Right renal cortex interstitium (tissue), 3 donors: ENCODE data around the gene CEACAM1. TPM values are rescaled to one million over a fixed set of nuclear protein-coding genes. Genes with fewer than 3 reads are reported as not detected.
"Not testable (repeated sequence)": the region's sequence is repeated elsewhere in the genome, so short reads cannot be mapped to it uniquely, and the experiment has no call there.

Experiments
- DNase-seq, 3 donors: peaks; one replicate each; pipeline ENCODE4 v3.0.0-alpha.2; 2013; ENCODE audit warnings: low read depth in 3 of 3, low spot score in 2 of 3
- polyA plus RNA-seq, 3 donors: library from polyadenylated mRNA; unstranded; fragments of 120-200 nt; gene quantifications; one replicate each; pipeline ENCODE4 v1.2.1, GENCODE V29; 2013; ENCODE audit not compliant: insufficient read length in 3 of 3

The CEACAM1 gene
- polyA plus RNA-seq, 3 donors: 8.8 to 10.0 (median 9.7) TPM

- DNase-seq: no peak
These were observed 49.4 kb downstream of the CEACAM1 start for GRCh38 chr19:42478765-42479311.

DNA sequence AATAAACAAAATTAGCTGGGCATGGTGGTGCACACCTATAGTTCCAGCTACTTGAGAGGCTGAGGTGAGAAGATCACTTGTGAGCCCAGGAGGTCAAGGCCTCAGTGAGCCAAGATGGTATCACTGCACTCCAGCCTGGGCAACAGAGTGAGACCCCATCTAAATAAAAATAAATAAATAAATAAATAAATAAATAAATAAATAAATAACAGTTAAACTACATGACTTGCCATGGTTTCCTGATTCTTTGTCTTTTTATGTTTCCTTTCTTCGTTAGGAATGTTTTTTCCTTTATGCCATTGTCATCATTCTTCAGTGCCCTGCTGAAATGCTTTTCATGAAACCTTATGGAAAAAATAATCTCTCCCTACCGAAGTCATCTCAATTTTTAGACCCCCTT lies 50.3 kb downstream of the CEACAM1 start:
- DNase-seq: no peak

- no peak for DNase-seq
These were observed 51.2 kb downstream of the CEACAM1 start for GRCh38 chr19:42477117-42477516.

DNA sequence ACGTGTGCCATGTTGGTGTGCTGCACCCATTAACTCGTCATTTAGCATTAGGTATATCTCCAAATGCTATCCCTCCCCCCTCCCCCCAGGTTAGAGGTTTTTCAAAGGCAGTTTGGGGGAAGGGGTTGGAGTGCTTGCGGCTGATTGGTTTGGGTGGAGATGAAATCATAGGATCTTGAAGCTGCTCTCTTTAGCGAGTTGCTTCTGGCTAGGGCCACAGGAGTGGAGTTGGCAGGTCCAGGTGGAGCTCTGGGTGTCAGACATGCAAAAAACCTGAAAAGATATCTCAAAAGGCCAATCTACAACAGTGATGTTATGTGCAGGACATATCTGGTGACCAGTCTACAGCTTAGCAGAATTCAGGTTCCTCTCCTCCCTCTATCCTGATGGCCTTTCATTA lies 52.9 kb downstream of the CEACAM1 start:
- DNase-seq: no peak

- no peak for DNase-seq
These were observed 53.5 kb downstream of the CEACAM1 start for GRCh38 chr19:42474743-42475142.

DNA sequence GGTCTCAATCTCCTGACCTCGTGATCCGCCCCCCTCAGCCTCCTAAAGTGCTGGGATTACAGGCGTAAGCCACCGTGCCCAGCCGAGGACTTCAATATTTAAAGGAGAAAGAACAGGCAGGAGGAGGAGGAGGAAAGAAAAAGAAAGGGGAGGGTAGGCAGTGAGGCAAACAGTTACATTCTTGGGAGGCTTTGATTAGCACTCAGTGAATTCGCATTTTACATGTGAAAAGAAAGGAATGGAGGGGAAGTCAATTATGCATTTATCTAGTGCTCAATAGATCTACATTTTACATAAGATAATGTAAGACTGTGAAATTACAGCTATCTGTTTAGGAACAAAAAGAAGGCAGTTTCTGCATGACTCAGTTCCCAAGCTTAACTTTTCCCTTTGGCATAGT lies 54.6 kb downstream of the CEACAM1 start:
- no peak for DNase-seq

DNA sequence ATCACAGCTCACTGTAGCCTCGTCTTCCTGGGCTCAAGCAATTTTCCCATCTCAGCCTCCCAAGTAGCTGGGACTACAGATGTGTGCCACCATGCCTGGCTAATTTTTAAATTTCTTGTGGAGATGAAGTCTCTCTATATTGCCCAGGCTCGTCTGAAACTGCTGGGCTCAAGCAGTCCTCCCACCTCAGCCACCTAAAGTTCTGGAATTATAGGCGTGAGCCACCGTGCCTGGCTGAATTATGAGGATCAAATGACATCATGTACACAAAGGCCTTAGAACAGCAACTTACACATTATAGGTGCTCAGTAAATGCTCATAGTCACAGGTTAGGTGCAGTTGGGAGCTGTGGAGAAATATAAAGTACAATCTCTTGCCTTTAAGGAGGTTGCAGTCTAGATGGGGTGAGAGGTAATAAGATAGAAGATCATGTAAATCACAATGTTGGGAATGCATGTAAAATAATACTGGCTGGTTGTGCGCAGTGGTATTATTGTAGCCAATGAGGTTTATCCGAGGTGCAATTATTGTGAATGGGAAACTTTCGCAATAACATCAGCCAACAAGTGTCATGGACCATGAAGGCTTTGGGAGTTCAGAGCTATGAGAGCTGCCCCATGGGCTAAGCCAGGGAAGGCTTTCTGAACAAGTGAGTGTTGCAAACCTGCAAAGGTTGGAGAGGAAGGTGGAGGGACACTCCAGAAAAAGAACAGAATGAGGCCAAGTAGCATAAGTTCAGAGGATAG lies 55.7 kb downstream of the CEACAM1 start:
- DNase-seq: no peak

DNA sequence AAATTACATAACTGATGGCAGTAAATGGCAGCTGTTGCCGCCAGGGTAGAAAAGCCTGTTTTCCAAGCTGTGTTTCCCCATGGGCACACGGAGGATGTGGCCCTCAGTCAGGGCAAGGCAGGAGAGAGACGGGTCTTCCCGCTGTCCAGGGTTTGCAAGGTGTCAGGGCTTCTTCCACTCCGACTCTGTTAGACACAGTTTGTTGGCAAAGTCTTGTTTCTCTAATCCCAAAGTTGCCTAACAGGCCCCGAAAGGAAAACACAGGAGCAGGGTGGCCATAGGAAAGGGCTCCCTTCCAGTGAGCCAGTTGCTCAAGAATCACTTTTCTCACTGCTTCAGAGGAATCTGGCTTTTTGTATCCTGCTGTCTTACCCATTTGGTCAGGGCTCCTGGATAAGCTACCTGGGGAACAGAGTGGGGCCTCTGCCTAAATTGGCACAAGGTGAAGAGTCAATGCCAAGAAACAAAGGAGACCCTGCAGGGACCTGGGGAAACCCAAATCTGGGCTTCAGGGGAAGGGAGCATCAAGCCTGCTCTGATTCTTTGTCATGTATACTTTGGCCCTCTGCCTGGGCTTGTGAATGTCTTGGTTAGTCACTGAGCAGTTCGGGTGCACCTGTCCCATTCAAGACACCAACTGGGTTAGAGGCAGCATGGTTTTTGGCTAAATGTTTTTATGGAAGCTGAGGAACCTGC lies 56.6 kb downstream of the CEACAM1 start:
- no peak for DNase-seq

DNA sequence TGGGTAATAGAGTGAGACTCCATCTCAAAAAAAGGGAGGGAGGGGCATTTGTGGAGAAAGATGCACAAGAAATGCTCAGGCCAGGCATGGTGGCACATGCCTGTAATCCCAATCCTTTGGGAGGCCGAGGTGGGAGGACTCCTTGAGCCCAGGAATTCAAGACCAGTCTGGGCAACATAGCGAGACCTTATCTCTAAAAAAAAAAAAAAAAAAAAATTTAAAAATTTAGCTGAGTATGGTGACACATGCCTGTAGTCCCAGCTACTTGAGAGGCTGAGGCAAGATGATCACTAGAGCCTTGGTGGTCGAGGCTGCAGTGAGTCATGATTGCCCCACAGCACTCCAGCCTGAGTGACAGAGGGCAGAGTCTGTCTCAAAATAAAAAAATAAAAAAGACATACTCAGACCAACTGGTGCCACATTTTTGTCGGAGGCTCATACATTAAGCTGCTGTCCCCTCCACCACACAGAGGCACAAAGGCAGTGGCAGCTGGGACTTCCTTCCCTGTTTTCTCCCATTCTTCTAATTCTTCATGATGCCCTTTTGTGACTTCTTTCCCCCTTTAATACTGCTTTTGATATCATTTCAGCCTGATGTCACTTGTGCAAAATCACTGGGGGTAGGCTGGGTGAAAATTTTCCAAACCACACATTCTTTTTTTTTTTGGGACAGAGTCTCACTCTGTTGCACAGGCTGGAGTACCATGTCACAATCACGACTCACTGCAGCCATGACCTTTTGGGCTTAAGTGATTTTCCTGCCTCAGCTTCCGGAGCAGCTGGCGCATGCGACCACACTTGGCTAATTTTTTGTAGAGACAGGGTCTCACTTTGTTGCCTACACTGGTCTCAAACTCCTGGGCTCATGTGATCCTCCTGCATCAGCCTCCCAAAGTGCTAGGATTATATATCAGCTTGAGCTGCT lies 58.7 kb downstream of the CEACAM1 start:
- DNase-seq: no peak

- DNase-seq: no peak
These were observed 59.9 kb downstream of the CEACAM1 start for GRCh38 chr19:42468273-42468796.

- no peak for DNase-seq
These were observed 61.0 kb downstream of the CEACAM1 start for GRCh38 chr19:42467183-42467760.

DNA sequence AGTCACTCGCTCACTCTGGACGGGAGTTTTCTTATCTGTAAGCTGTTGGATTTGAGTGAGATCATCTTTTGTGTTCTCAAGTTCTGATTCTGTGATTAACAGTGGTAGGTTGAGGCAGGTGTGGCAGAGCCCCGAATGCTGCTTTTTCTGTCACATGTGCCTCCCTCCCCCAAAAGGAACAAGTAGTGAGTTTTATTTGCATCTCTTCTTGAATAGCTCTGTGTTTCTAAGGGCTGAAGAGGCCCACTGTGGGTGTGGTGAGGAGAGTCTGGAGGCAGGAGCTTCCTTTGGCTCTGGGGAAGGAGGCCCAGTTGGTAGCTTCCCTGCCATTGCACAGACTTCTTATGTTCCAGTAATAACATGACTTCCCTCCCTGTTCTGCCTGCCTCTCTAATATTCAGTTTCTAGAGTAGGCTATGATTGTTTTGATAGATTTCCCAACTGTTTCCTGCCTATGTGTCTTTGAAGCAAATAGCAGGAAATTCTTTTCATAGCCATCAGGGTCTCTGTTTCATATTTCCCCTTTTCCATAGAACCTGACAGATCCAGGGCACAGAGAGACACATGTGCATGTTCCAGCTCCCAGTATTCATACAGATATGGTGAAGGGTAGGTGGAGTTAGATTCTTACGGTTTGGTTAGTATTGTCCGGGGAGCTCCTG lies 61.6 kb downstream of the CEACAM1 start:
- DNase-seq: no peak

DNA sequence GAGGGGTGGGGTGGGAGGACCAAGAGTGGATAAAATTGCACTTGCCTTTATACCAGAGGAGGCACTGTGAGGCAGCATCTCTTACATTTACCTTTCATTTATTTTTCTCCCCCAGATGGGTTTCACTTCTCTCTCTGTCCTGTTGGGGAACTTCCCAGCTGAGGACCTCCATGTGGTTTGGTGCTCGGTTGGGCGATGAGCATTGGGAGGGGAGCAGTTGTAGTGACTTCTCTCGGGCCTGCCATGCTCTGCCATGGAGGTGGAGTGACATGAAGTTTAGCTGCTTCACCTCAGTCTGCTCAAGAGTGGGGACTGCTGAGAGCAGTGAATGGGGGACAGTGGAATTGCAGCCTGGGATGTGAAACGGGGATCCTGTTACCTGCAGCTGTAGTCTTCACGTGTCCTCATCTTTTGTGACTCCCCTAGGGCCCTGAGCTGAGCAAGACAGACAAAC lies 62.4 kb downstream of the CEACAM1 start:
- DNase-seq: no peak

GRCh38 chr19:42461700-42462324 lies 66.5 kb downstream of the CEACAM1 start:
- DNase-seq: no peak

DNA sequence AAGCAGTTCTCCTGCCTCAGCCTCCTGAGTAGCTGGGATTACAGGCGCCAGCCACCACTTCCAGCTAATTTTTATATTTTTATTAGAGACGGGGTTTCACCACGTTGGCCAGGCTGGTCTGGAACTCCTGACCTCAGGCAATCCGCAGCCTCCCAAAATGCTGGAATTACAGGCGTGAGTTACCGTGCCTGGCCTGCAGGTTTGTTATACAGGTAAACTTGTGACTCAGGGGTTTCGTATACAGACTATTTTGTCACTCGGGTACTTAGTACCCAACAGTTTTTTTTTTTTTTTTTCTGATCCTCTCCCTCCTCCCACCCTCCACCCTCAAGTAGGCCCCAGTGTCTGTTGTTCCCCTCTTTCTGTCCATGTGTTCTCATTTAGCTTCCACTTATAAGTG lies 67.0 kb downstream of the CEACAM1 start:
- DNase-seq: not testable (repeated sequence)

- DNase-seq: no peak
These were observed 68.4 kb downstream of the CEACAM1 start for GRCh38 chr19:42459926-42460325.
